Measurements from ENCODE around the gene CNNM3.
A peak's percentile ranks its signal among the peaks of the same experiment; 100 is the strongest.

CNNM3 gene

DNA sequence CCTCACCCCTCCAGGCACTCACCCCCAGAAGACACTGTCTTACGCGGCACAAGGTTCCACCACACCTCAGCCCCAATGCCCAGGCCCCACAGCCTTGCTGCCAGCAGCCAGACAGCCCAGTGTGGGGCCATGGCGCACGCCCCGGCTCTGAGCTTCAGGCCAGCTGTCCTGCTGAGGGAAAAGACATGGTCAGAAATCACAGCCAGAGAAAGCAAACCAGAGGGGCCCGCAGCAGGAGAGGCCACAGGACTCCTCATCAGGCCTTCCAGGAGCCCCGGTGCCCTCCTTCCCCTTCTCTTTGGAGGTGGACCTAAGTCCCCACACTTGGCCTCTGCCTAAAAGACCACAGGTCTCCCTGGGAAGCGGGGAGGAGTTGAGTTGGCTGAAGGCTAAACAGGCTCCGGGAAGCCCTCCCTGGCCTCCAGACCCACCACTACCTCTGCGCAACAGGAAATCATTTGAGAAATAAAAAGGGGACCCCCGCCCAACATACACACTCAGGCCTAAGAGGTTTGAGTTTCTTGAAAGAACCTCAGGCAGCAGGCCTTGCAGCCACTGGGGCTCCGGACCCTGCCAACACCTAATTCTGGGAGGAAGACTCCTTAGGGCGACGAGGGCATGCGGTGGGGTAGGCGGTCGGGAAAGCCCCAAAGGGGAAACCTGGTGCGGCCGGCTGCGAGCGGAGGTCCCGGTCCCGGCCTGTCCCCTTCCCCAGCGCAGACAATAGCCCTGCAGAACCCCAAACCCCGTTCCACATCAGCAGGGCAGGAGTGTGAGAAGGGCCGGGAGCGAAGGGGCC, 51.9 kb downstream of the CNNM3 start:
- Histone ChIP-seq H3K18ac (ENCODE audit: low read length) (peak overlapping the region; percentile 89), H3K79me2 (ENCODE audit: control insufficient read depth, insufficient read depth, low read length) (peaks cover 32% of the 10 kb centered on the region), H3K4me1 (ENCODE audit: control insufficient read depth, low read depth, low read length) (peaks cover 8% of the 10 kb centered on the region), H3K36me3 (ENCODE audit: control insufficient read depth, insufficient read depth, low read length) (peaks cover 27% of the 10 kb centered on the region), H3K4ac (ENCODE audit: low read depth, low read length) (peak overlapping the region; percentile 90), H2BK120ac (ENCODE audit: low read depth, low read length) (no peak overlapping the region), H2BK5ac (ENCODE audit: low read length) (peak overlapping the region; percentile 0), H3K23ac (ENCODE audit: low read length) (peak overlapping the region; percentile 98), H3K4me2 (ENCODE audit: low read length) (peak overlapping the region; percentile 95), H3K79me1 (ENCODE audit: low read length) (peaks cover 27% of the 10 kb centered on the region), H4K5ac (ENCODE audit: low read length) (no peak overlapping the region), H3K27me3 (ENCODE audit: insufficient read depth, low read length, poor library complexity) (no peaks in the 10 kb centered on the region), H3K4me3 (ENCODE audit: low read length) (peak overlapping the region; percentile 91), H3K27ac (ENCODE audit: low read depth, low read length) (peak overlapping the region; percentile 34), H3K56ac (ENCODE audit: low read length) (peak overlapping the region; percentile 93), H3K9ac (ENCODE audit: low read length) (peak overlapping the region; percentile 99), H2AK5ac (ENCODE audit: low read length) (peak overlapping the region; percentile 8), H4K8ac (ENCODE audit: low read depth, low read length) (no peak overlapping the region), H2BK15ac (replicated peaks; ENCODE audit: low read depth) (no peak overlapping the region)
- WGBS (ENCODE audit: extremely low coverage, insufficient coverage, low lambda C conversion rate), result no CpG with 5 or more reads among the region's 27 CpGs
- peak; percentile 26 for DNase-seq

DNA sequence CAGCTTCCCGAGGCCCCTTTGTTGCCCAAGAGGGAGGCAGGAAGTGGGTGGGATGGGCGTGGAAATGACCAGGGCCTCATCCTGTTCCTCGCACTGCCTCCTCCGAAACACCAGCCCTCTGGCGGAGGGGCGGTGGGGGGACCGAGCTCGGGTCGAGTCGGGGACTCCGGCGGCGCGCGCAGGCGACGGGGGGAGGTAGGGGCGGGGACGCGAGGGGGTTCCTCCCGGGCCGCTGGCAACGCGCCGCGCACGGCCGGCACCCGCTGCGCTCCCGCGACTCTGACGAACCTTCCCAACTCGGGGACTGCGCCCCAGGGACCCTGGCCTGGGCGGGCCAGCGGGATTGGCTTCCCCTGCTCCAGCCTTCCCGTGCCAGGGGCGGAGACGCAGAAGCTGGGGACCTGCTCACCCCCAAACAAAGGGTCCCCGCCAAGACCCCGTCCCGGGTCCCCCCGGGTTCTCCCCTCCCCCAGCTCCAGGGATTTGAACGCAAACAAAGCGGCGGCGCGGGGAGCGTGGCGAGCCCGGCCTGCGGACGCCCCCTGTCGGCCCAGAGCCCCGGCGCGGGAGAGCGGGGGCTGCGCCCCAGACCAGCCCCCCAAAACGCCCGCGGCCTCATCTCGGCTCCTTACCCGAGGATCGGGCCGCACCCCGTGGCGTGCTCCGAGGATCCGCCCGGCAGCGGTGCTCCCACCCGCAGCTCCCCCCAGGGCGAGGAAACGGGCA, 52.6 kb downstream of the CNNM3 start:
- H4K5ac ChIP-seq (ENCODE audit: low read length), result no peak overlapping the region
- WGBS (ENCODE audit: extremely low coverage, insufficient coverage, low lambda C conversion rate), result no CpG with 5 or more reads among the region's 76 CpGs
- H2BK15ac ChIP-seq (replicated peaks; ENCODE audit: low read depth), result no peak overlapping the region
- peak overlapping the region; percentile 83 for H4K8ac ChIP-seq (ENCODE audit: low read depth, low read length)
- peaks cover 32% of the 10 kb centered on the region for H3K79me2 ChIP-seq (ENCODE audit: control insufficient read depth, insufficient read depth, low read length)
- peak overlapping the region; percentile 97 for H3K4ac ChIP-seq (ENCODE audit: low read depth, low read length)
- peak overlapping the region; percentile 73 for H2BK120ac ChIP-seq (ENCODE audit: low read depth, low read length)
- H2AK5ac ChIP-seq (ENCODE audit: low read length), result no peak overlapping the region
- peaks cover 21% of the 10 kb centered on the region for H3K36me3 ChIP-seq (ENCODE audit: control insufficient read depth, insufficient read depth, low read length)
- H3K18ac ChIP-seq (ENCODE audit: low read length), result peak overlapping the region; percentile 97
- H3K56ac ChIP-seq (ENCODE audit: low read length), result peak overlapping the region; percentile 93
- peaks cover 11% of the 10 kb centered on the region for H3K4me1 ChIP-seq (ENCODE audit: control insufficient read depth, low read depth, low read length)
- peak overlapping the region; percentile 99 for H3K9ac ChIP-seq (ENCODE audit: low read length)
- H2BK5ac ChIP-seq (ENCODE audit: low read length), result peak overlapping the region; percentile 82
- H3K4me3 ChIP-seq (ENCODE audit: low read length), result peak overlapping the region; percentile 91
- H3K79me1 ChIP-seq (ENCODE audit: low read length), result peaks cover 25% of the 10 kb centered on the region
- H3K4me2 ChIP-seq (ENCODE audit: low read length), result peak overlapping the region; percentile 95
- H3K23ac ChIP-seq (ENCODE audit: low read length), result peak overlapping the region; percentile 66
- no peaks in the 10 kb centered on the region for H3K27me3 ChIP-seq (ENCODE audit: insufficient read depth, low read length, poor library complexity)
- peak; percentile 93 for DNase-seq
- H3K27ac ChIP-seq (ENCODE audit: low read depth, low read length), result peak overlapping the region; percentile 93

DNA sequence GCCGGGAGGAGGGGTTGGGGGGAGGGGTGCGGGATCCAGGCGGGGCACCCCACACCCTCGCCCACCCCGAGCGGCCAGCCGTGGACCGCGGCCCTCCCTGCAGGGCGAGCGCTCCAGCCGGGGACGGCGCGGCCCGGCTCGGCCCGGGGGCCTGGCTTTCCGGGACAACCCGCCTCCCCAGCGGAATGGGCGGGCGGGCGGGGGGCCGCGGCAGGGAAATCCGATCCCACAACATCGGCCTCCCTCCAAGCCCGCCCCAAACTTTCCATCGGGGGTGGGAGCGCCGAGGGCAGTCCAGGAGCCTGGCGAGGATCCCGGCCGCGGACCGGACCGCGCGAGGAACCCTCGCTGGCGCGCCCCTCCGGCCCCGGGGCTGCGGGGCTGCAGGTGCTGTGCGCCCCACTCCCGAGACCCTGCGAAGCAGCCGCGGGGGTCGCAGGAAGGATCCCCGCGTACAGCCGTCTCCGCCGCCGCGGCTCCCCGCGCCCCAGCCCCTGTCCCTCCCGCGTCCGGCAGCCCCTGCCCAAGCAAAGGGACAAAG, 53.3 kb downstream of the CNNM3 start:
- Histone ChIP-seq H3K36me3 (ENCODE audit: control insufficient read depth, insufficient read depth, low read length) (peaks cover 14% of the 10 kb centered on the region), H3K79me2 (ENCODE audit: control insufficient read depth, insufficient read depth, low read length) (peaks cover 32% of the 10 kb centered on the region), H3K4me1 (ENCODE audit: control insufficient read depth, low read depth, low read length) (peaks cover 17% of the 10 kb centered on the region), H3K56ac (ENCODE audit: low read length) (peak overlapping the region; percentile 96), H3K4ac (ENCODE audit: low read depth, low read length) (peak overlapping the region; percentile 97), H3K23ac (ENCODE audit: low read length) (peak overlapping the region; percentile 66), H3K4me2 (ENCODE audit: low read length) (peak overlapping the region; percentile 18), H3K27me3 (ENCODE audit: insufficient read depth, low read length, poor library complexity) (no peaks in the 10 kb centered on the region), H3K79me1 (ENCODE audit: low read length) (peaks cover 25% of the 10 kb centered on the region), H3K4me3 (ENCODE audit: low read length) (peak overlapping the region; percentile 91), H4K8ac (ENCODE audit: low read depth, low read length) (peak overlapping the region; percentile 89), H3K18ac (ENCODE audit: low read length) (peak overlapping the region; percentile 97), H2BK120ac (ENCODE audit: low read depth, low read length) (peak overlapping the region; percentile 73), H2BK5ac (ENCODE audit: low read length) (peak overlapping the region; percentile 76), H4K5ac (ENCODE audit: low read length) (no peak overlapping the region), H3K27ac (ENCODE audit: low read depth, low read length) (peak overlapping the region; percentile 93), H3K9ac (ENCODE audit: low read length) (peak overlapping the region; percentile 99), H2BK15ac (replicated peaks; ENCODE audit: low read depth) (no peak overlapping the region), H2AK5ac (ENCODE audit: low read length) (no peak overlapping the region)
- peak; percentile 77 for DNase-seq
- no CpG with 5 or more reads among the region's 64 CpGs for WGBS (ENCODE audit: extremely low coverage, insufficient coverage, low lambda C conversion rate)

DNA sequence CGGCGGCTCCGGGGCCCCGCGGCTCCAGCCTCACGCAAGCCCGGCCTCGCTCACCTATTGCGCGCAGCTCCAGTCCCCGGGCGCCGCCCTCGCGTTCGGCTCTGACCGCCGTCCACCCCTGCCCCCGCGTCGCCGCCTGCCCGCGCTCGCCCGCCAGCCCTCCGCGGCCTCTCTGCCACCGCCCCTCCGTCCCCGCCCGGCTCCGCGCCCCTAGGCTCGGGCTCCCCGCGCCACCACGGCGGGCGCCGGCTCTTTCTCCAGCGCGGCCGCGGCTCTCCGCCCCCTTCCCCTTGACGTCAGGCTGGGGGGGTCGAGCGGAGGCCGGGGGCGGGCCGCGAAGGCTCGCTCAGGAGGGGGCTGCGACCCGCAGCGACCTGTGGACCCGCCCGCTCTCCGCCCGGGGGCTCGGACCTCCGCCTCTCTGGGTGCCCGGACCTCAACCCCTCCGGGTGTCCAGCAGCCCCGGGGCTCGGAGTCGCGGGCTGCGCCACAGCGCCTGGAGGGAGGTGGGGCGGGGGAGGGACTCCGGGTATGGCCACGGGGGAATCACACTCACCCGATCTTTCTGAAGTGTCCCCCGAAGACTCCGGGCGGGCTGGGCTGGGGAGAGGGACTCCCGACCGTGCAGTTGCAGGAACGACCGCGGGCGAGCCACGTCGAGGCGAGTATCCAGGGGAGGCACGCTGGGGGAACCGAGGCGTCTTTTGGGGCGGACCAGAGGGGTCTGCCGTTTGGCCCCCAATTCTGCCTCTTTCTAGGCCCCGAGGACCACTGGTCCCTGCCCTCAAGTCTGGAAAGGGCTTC, 54.0 kb downstream of the CNNM3 start, which contains the start of gene SEMA4C:
Gene SEMA4C (minus strand): TSS at position 259 of the 804 bp plus-strand sequence. CDS start 2,194 bp downstream, outside the sequence.
- H3K79me1 ChIP-seq (ENCODE audit: low read length), result peaks cover 25% of the 10 kb centered on the region
- H2AK5ac ChIP-seq (ENCODE audit: low read length), result peak within 1 kb of the TSS; percentile 48
- peak within 1 kb of the TSS; percentile 91 for H3K4me3 ChIP-seq (ENCODE audit: low read length)
- H3K18ac ChIP-seq (ENCODE audit: low read length), result peak within 1 kb of the TSS; percentile 97
- H3K4me1 ChIP-seq (ENCODE audit: control insufficient read depth, low read depth, low read length), result peaks cover 17% of the 10 kb centered on the region
- H3K9ac ChIP-seq (ENCODE audit: low read length), result peak within 1 kb of the TSS; percentile 99
- WGBS (ENCODE audit: extremely low coverage, insufficient coverage, low lambda C conversion rate), result no CpG with 5 or more reads among the region's 93 CpGs
- no peak within 1 kb of the TSS for H2BK15ac ChIP-seq (replicated peaks; ENCODE audit: low read depth)
- peaks cover 32% of the 10 kb centered on the region for H3K79me2 ChIP-seq (ENCODE audit: control insufficient read depth, insufficient read depth, low read length)
- peak within 1 kb of the TSS; percentile 97 for H3K4ac ChIP-seq (ENCODE audit: low read depth, low read length)
- H3K27ac ChIP-seq (ENCODE audit: low read depth, low read length), result peak within 1 kb of the TSS; percentile 93
- no peaks in the 10 kb centered on the region for H3K27me3 ChIP-seq (ENCODE audit: insufficient read depth, low read length, poor library complexity)
- peak; percentile 57 for DNase-seq
- H3K23ac ChIP-seq (ENCODE audit: low read length), result peak within 1 kb of the TSS; percentile 66
- H2BK120ac ChIP-seq (ENCODE audit: low read depth, low read length), result peak within 1 kb of the TSS; percentile 73
- peak within 1 kb of the TSS; percentile 76 for H2BK5ac ChIP-seq (ENCODE audit: low read length)
- H4K5ac ChIP-seq (ENCODE audit: low read length), result no peak within 1 kb of the TSS
- H3K4me2 ChIP-seq (ENCODE audit: low read length), result peak within 1 kb of the TSS; percentile 85
- peak within 1 kb of the TSS; percentile 89 for H4K8ac ChIP-seq (ENCODE audit: low read depth, low read length)
- peak within 1 kb of the TSS; percentile 96 for H3K56ac ChIP-seq (ENCODE audit: low read length)
- peaks cover 10% of the 10 kb centered on the region for H3K36me3 ChIP-seq (ENCODE audit: control insufficient read depth, insufficient read depth, low read length)

DNA sequence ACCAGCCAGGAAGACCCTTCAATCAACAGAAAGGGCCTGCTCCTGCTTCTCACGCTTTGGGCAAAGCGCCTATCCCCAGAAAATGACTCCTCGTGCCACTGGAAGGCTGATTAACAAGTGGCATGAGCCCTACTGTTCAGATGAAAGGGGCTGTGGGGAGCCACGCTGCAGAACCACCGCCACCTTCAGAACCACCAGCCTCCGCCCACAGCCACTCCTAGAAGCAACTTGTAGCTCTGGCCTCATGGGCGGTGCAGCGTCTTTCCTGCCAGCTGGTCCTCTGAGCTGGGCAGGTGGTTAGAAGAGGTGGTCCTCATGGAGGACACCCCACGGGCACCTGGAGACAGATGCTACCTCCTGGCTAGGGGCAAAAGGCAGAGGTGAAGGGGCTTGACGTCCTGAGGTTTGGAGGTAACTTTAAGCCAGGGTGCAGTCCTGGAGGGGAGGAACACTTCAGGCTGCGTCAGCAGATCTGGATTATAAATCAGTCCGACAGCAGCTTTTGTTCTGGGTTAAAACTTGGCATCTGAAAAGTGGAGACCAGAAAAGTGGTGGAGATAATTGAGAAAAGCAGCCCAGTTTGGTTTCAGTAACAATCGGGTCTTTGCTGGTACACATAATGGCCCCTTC, 54.7 kb downstream of the CNNM3 start:
- peaks cover 29% of the 10 kb centered on the region for H3K79me2 ChIP-seq (ENCODE audit: control insufficient read depth, insufficient read depth, low read length)
- H3K23ac ChIP-seq (ENCODE audit: low read length), result no peak overlapping the region
- no peak overlapping the region for H2BK120ac ChIP-seq (ENCODE audit: low read depth, low read length)
- peak overlapping the region; percentile 96 for H3K56ac ChIP-seq (ENCODE audit: low read length)
- peak overlapping the region; percentile 69 for H3K4me3 ChIP-seq (ENCODE audit: low read length)
- WGBS (ENCODE audit: extremely low coverage, insufficient coverage, low lambda C conversion rate), result no CpG with 5 or more reads among the region's 13 CpGs
- H4K5ac ChIP-seq (ENCODE audit: low read length), result no peak overlapping the region
- peak overlapping the region; percentile 86 for H3K9ac ChIP-seq (ENCODE audit: low read length)
- H3K4me2 ChIP-seq (ENCODE audit: low read length), result peak overlapping the region; percentile 85
- H3K18ac ChIP-seq (ENCODE audit: low read length), result peak overlapping the region; percentile 97
- H4K8ac ChIP-seq (ENCODE audit: low read depth, low read length), result no peak overlapping the region
- H2AK5ac ChIP-seq (ENCODE audit: low read length), result peak overlapping the region; percentile 48
- H3K4me1 ChIP-seq (ENCODE audit: control insufficient read depth, low read depth, low read length), result peaks cover 24% of the 10 kb centered on the region
- peaks cover 5% of the 10 kb centered on the region for H3K36me3 ChIP-seq (ENCODE audit: control insufficient read depth, insufficient read depth, low read length)
- H3K79me1 ChIP-seq (ENCODE audit: low read length), result peaks cover 20% of the 10 kb centered on the region
- no peak overlapping the region for H3K27ac ChIP-seq (ENCODE audit: low read depth, low read length)
- peak overlapping the region; percentile 94 for H3K4ac ChIP-seq (ENCODE audit: low read depth, low read length)
- peak; percentile 46 for DNase-seq
- H3K27me3 ChIP-seq (ENCODE audit: insufficient read depth, low read length, poor library complexity), result no peaks in the 10 kb centered on the region
- H2BK5ac ChIP-seq (ENCODE audit: low read length), result no peak overlapping the region
- no peak overlapping the region for H2BK15ac ChIP-seq (replicated peaks; ENCODE audit: low read depth)

All from mesendoderm (in vitro differentiated cells).